Tibial artery (tissue), 4 donors: ENCODE measurements around the gene EPB41L2.

ENCODE experiments used
- DNase-seq, 2 donors: peaks; one replicate each; pipeline ENCODE4 v3.0.0-alpha.2; 2019
- H3K27ac ChIP-seq, 2 donors: fragments of 200-600 bp; sonication (generic) in 1 of 2; 1 replicate in 1 of 2; 2 replicates in 1 of 2; pipeline ENCODE4 v1.5.1; 2018 to 2019; ENCODE audit warnings: mild to moderate bottlenecking in 1 of 2
- H3K27me3 ChIP-seq, 2 donors: fragments of 200-600 bp; sonication (generic) in 1 of 2; one replicate each; pipeline versions ENCODE4 v1.5.1 to v1.6.0; 2016 to 2019
- H3K36me3 ChIP-seq, 3 donors: fragments of 200-600 bp; sonication (generic) in 2 of 3; one replicate each; pipeline ENCODE4 v1.5.1; 2016 to 2019; ENCODE audit warnings: mild to moderate bottlenecking in 2 of 3
- H3K4me1 ChIP-seq, 4 donors: fragments of 200-600 bp; sonication (generic) in 2 of 4; 1 replicate in 3 of 4; 2 replicates in 1 of 4; pipeline ENCODE4 v1.5.1; 2016 to 2019
- H3K4me3 ChIP-seq, 2 donors: fragments of 200-600 bp; sonication (generic) in 1 of 2; 1 replicate in 1 of 2; 2 replicates in 1 of 2; pipeline ENCODE4 v1.5.1; 2018 to 2019; ENCODE audit warnings: mild to moderate bottlenecking in 2 of 2
- H3K9me3 ChIP-seq, 3 donors: fragments of 200-600 bp; sonication (generic) in 1 of 3; one replicate each; pipeline ENCODE4 v1.5.1; 2016 to 2019
- CTCF ChIP-seq, 2 experiments: fragments of 200-600 bp in 1 of 2; fragments of 450-650 bp in 1 of 2; IDR thresholded peaks; one replicate each; pipeline ENCODE4 v1.5.1; 2017 to 2019; ENCODE audit warnings: antibody characterized with exemption in 2 of 2, mild to moderate bottlenecking in 1 of 2, moderate library complexity in 1 of 2
- intact Hi-C: fragments of 100-400 bp; cut with DNase I; formaldehyde crosslinking; loops from one replicate; pipeline ENCODE4 v1.15.0; 2023; ENCODE audit warnings: low total_unique reads

The EPB41L2 gene

GRCh38 chr6:130853555-130854183, 209.4 kb downstream of the EPB41L2 start:
- no peak for TF ChIP-seq CTCF (IDR thresholded peaks at IDR 0.05)
- Histone ChIP-seq H3K27me3 (no peaks in the 10 kb centered on the region), H3K9me3 (no peaks in the 10 kb centered on the region), H3K4me3 (no peak overlapping the region), H3K4me1 (no peaks in the 10 kb centered on the region), H3K27ac (no peak overlapping the region), H3K36me3 (peaks cover 14 to 23% (median 15%) of the 10 kb centered on the region in 3 donors)
- no peak for DNase-seq
- intact Hi-C loops = no loop called here

GRCh38 chr6:130852844-130853554, 210.0 kb downstream of the EPB41L2 start:
- no peaks in the 10 kb centered on the region for H3K4me1 ChIP-seq
- DNase-seq = no peak
- intact Hi-C loops = no loop called here
- peaks cover 11 to 17% (median 15%) of the 10 kb centered on the region in 3 donors for H3K36me3 ChIP-seq
- H3K9me3 ChIP-seq = no peaks in the 10 kb centered on the region
- no peaks in the 10 kb centered on the region for H3K27me3 ChIP-seq
- no peak overlapping the region for H3K4me3 ChIP-seq
- no peak overlapping the region for H3K27ac ChIP-seq
- TF ChIP-seq CTCF (IDR thresholded peaks at IDR 0.05) = no peak

- Histone ChIP-seq H3K27me3 (no peaks in the 10 kb centered on the region), H3K27ac (no peak overlapping the region), H3K36me3 (peaks cover 9 to 14% (median 13%) of the 10 kb centered on the region in 3 donors), H3K9me3 (no peaks in the 10 kb centered on the region), H3K4me3 (no peak overlapping the region), H3K4me1 (peaks cover 0 to 10% (median 4%) of the 10 kb centered on the region in 4 donors)
- TF ChIP-seq CTCF (IDR thresholded peaks at IDR 0.05) = no peak
- intact Hi-C loops = no loop called here
- DNase-seq = no peak
These were observed 212.0 kb downstream of the EPB41L2 start for GRCh38 chr6:130851026-130851425.

- Histone ChIP-seq H3K36me3 (peaks cover 0 to 10% (median under 1%) of the 10 kb centered on the region in 3 donors), H3K9me3 (no peaks in the 10 kb centered on the region), H3K27me3 (no peaks in the 10 kb centered on the region), H3K4me3 (no peak overlapping the region), H3K27ac (no peak overlapping the region), H3K4me1 (peaks cover 0 to 10% (median 4%) of the 10 kb centered on the region in 4 donors)
- no peak for DNase-seq
- intact Hi-C loops = loop anchor here (10.0 kb wide), 1 partner anchor 525 kb away; no protein-coding TSS in a partner anchor
- TF ChIP-seq CTCF (IDR thresholded peaks at IDR 0.05) = no peak
These were observed 213.5 kb downstream of the EPB41L2 start for GRCh38 chr6:130849594-130849993.

GRCh38 chr6:130848945-130849344, 214.1 kb downstream of the EPB41L2 start:
- H3K27me3 ChIP-seq = no peaks in the 10 kb centered on the region
- no peak overlapping the region for H3K27ac ChIP-seq
- no peak overlapping the region for H3K4me3 ChIP-seq
- DNase-seq = no peak
- peaks cover 0 to 10% (median 4%) of the 10 kb centered on the region in 4 donors for H3K4me1 ChIP-seq
- H3K9me3 ChIP-seq = no peaks in the 10 kb centered on the region
- TF ChIP-seq CTCF (IDR thresholded peaks at IDR 0.05) = no peak
- H3K36me3 ChIP-seq = peaks cover 0 to 10% (median 0%) of the 10 kb centered on the region in 3 donors
- intact Hi-C loops = loop anchor here (10.0 kb wide), 1 partner anchor 524 kb away; no protein-coding TSS in a partner anchor
